Measurements from ENCODE around the gene FRMPD4.
"Not testable (repeated sequence)": the region's sequence is repeated elsewhere in the genome, so short reads cannot be mapped to it uniquely, and the experiment has no call there.

Gene FRMPD4

GRCh38 chrX:12138361-12139313 lies at the start of gene FRMPD4:
Gene FRMPD4 (plus strand): TSS chrX:12138473. CDS start chrX:12138972, 499 bp downstream.
- peak in 17 of 58 donors; percentile 1 to 39 (median 13) for DNase-seq

GRCh38 chrX:12089740-12090139 lies 48.5 kb upstream of the FRMPD4 start:
- DNase-seq, result no peak

GRCh38 chrX:12113321-12113720 lies 25.0 kb upstream of the FRMPD4 start:
- DNase-seq, result no peak

- DNase-seq, result no peak
Measured at GRCh38 chrX:12115377-12115776, 22.9 kb upstream of the FRMPD4 start.

GRCh38 chrX:12118134-12118533 lies 20.1 kb upstream of the FRMPD4 start:
- no peak for DNase-seq

GRCh38 chrX:12128017-12128416 lies 10.3 kb upstream of the FRMPD4 start:
- no peak for DNase-seq

GRCh38 chrX:12137951-12138360 lies 317 bp upstream of the FRMPD4 start:
- DNase-seq, result peak in 7 of 58 donors; percentile 10 to 37 (median 22)

- DNase-seq, result peak in 1 of 58 donors; percentile 26
Measured at GRCh38 chrX:12139934-12140611, 1.8 kb downstream of the FRMPD4 start.

GRCh38 chrX:12141511-12141910 lies 3.2 kb downstream of the FRMPD4 start:
- DNase-seq, result no peak

- DNase-seq, result no peak
Measured at GRCh38 chrX:12142661-12143060, 4.4 kb downstream of the FRMPD4 start.

GRCh38 chrX:12145402-12145801 lies 7.1 kb downstream of the FRMPD4 start:
- no peak for DNase-seq

- DNase-seq, result no peak
Measured at GRCh38 chrX:12149670-12150407, 11.6 kb downstream of the FRMPD4 start.

GRCh38 chrX:12153317-12153716 lies 15.0 kb downstream of the FRMPD4 start:
- DNase-seq, result no peak

- DNase-seq, result no peak
Measured at GRCh38 chrX:12153741-12154140, 15.5 kb downstream of the FRMPD4 start.

GRCh38 chrX:12159799-12160198 lies 21.5 kb downstream of the FRMPD4 start:
- DNase-seq, result no peak

- no peak for DNase-seq
Measured at GRCh38 chrX:12162420-12162819, 24.1 kb downstream of the FRMPD4 start.

- DNase-seq, result not testable (repeated sequence)
Measured at GRCh38 chrX:12164180-12164579, 25.9 kb downstream of the FRMPD4 start.

GRCh38 chrX:12170755-12171154 lies 32.5 kb downstream of the FRMPD4 start:
- DNase-seq, result no peak

- DNase-seq, result no peak
Measured at GRCh38 chrX:12174358-12174757, 36.1 kb downstream of the FRMPD4 start.

- no peak for DNase-seq
Measured at GRCh38 chrX:12197030-12197429, 58.8 kb downstream of the FRMPD4 start.

- DNase-seq, result peak in 1 of 58 donors; percentile 0
Measured at GRCh38 chrX:12206413-12206812, 68.1 kb downstream of the FRMPD4 start.
